RWPE1 (cell line): ENCODE measurements around the gene ZBTB6.
A peak's percentile ranks its signal among the peaks of the same experiment; 100 is the strongest.

ENCODE experiments used
- CTCF ChIA-PET: fragments of 350-600 bp; sonication (Branson Sonifier 250); formaldehyde crosslinking; extraction: SDS; loops from one replicate; lab custom pipeline; 2021; lab: Yijun Ruan, JAX
- POLR2A ChIA-PET: fragments of 400-600 bp; formaldehyde crosslinking; extraction: SDS; loops from one replicate; lab custom pipeline; 2020; ENCODE audit warnings: antibody characterized with exemption; ENCODE audit not compliant: low non-redundant PET; lab: Yijun Ruan, JAX
- DNase-seq: peaks from one replicate; pipeline ENCODE4 v3.0.0; 2012; ENCODE audit warnings: low spot score
- H3K27ac ChIP-seq: fragments of 450-650 bp; 2 replicates; pipeline ENCODE4 v1.5.1; 2017
- TF ChIP-seq, protein P1 (sequence below): fragments of 450-650 bp; conservative IDR thresholded peaks from 2 replicates; pipeline ENCODE4 v1.5.1; 2017; ENCODE audit warnings: low read depth, mild to moderate bottlenecking

Gene ZBTB6

DNA sequence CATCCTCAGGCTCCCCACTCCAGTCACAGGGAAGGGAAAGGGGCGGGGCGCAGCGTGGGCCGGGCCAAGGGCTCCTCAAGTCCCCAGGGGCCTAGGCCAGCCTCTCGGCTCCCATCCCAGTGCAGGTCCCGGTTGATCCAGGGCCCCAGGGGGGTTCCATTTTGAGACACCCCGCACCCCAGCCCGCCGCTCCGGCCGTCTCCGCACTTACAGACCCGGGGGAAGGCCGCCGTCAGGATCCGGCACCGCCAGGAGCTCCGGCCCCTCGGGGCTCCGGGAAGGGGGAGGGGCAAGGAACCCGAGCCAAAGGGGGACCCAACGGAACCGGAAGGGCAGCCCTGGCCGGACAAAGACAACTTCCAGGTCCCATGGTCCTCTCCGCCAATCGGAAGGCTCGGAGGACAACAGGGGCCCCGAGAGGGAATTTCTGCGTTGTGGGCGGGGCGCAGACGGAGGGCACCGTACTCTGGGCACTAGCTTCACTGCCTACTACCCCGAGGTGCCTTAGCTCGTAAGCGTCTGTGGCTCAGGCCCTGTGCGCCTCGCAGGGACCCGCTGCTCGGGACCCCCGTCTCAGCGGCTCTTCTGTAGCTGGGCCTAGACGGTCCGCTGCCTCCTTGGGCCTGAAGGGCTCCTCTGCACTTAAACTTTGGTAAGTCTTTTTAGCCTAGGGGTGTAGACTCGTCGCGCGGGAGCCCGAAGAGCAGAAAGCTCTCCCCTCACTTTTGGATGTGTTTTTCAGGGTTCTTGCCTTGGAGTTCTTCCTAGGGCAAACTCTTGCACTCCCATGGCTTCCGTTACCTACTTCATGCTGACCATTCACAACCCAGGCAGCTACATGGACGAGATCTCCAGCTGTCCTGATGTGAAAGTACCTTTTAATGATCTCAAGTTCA lies 18.4 kb upstream of the ZBTB6 start, which contains the start of gene ZBTB26:
Gene ZBTB26 (minus strand): TSS at position 287 of the 896 bp plus-strand sequence. CDS start 11,578 bp downstream, outside the sequence.
- CTCF ChIA-PET = interaction anchor here (0.6 to 1.1 kb wide), 7 partner anchors 9 to 477 kb away, joined by 3 read pairs; partner anchors contain the start of gene RABGAP1
- peak within 1 kb of the TSS; percentile 91 for H3K27ac ChIP-seq
- POLR2A ChIA-PET = interaction anchor here (1.3 to 1.7 kb wide), 3 partner anchors 9 to 27 kb away, joined by 11 to 12 read pairs (median 11); partner anchors contain the start of genes RABGAP1, RC3H2 and ZBTB6
- peak; percentile 100 for DNase-seq
- TF ChIP-seq, protein P1, sequence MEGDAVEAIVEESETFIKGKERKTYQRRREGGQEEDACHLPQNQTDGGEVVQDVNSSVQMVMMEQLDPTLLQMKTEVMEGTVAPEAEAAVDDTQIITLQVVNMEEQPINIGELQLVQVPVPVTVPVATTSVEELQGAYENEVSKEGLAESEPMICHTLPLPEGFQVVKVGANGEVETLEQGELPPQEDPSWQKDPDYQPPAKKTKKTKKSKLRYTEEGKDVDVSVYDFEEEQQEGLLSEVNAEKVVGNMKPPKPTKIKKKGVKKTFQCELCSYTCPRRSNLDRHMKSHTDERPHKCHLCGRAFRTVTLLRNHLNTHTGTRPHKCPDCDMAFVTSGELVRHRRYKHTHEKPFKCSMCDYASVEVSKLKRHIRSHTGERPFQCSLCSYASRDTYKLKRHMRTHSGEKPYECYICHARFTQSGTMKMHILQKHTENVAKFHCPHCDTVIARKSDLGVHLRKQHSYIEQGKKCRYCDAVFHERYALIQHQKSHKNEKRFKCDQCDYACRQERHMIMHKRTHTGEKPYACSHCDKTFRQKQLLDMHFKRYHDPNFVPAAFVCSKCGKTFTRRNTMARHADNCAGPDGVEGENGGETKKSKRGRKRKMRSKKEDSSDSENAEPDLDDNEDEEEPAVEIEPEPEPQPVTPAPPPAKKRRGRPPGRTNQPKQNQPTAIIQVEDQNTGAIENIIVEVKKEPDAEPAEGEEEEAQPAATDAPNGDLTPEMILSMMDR = no peak

DNA sequence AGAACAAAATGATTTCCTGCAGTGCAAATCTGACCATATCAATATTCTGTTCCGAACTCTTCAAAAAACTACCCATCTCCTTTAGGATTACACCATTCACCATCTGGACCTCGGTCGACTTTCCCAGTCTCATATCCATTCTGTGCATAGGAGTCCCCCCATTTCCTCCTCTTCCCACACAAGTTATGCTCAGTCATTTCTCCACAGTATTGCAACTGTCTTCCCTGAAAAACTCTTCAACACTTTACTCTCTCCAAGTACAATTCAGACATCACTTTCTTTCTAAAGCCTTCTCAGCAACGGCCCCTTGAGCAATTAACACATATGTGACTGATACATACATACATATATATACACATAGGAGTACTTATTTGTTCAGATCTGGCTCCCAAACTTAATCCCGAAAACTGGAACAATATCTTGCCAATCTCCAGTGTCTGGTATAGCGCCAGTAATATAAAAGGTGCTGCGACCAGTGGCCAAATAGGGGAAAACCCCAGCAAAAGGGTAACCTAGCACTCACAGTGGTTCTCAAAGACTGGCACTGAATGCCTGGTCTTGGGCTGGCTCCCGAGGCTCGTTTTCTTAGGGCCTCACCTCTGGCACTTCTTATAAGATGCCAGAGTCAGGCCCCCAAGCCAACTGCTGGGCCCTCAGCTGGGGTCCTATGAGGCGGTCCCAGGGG lies 17.6 kb upstream of the ZBTB6 start:
- H3K27ac ChIP-seq = peak overlapping the region; percentile 91
- TF ChIP-seq, protein P1 = no peak
- POLR2A ChIA-PET = interaction anchor here (1.5 to 1.7 kb wide), 2 partner anchors 10 to 17 kb away, joined by 11 to 12 read pairs; partner anchors contain the start of genes RABGAP1 and ZBTB6
- CTCF ChIA-PET = interaction anchor here (1.0 kb wide), 1 partner anchor 11 kb away, joined by 3 read pairs; no protein-coding TSS in a partner anchor
- no peak for DNase-seq

DNA sequence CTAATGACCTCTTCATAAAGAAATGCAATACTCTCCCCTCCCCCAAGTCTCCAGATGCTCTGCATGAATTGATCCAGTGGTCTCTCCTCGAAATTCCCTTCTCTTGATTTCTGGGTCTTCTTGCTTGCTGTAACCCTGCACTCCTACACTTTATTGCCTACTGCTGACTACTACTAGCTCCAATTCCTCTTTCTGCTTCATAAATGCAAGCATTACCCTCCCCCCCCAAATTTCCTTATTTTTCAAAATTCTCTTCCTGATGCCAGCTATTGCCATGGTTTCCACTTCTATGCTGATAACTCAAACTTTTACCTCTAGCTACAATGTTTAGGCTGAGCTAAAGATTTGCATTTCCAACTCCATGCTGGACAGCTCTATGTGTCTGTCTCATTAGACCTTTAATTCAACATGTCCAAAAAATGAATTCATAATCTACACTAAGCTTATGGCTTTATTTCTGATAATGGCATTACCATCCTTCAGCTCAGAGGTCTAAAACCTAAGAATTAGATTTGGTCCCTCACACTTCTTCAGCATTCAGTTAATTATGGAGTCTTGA lies 16.8 kb upstream of the ZBTB6 start:
- no peak overlapping the region for H3K27ac ChIP-seq
- no peak for DNase-seq
- TF ChIP-seq, protein P1 = no peak
- ChIA-PET CTCF (interaction anchor here (0.7 to 1.4 kb wide), 2 partner anchors 13 to 19 kb away, joined by 4 to 5 read pairs; no protein-coding TSS in a partner anchor), POLR2A (no interaction called here)

DNA sequence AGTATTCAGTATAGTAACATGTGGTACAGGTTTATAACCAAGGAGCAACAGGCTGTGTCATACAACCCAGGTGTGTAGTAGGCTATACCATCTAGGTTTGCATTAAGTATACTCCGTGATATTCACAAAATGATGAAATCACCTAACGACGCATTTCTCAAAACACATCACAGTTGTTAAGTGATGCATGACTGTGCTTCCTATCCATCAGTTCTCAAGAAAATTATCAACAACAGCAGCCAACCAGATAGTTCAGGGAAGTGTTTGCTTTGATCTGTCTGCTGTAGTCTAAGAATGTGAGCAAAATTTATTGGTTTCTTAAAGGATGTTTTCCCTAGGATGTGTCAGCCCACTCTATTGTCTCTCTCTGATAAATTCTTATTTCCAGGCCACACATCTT lies 10.8 kb upstream of the ZBTB6 start:
- TF ChIP-seq, protein P1 = no peak
- ChIA-PET POLR2A (no interaction called here), CTCF (interaction anchor here (1.0 kb wide), 1 partner anchor 11 kb away, joined by 3 read pairs; the partner anchor contains the start of gene ZBTB6)
- DNase-seq = no peak
- no peak overlapping the region for H3K27ac ChIP-seq

DNA sequence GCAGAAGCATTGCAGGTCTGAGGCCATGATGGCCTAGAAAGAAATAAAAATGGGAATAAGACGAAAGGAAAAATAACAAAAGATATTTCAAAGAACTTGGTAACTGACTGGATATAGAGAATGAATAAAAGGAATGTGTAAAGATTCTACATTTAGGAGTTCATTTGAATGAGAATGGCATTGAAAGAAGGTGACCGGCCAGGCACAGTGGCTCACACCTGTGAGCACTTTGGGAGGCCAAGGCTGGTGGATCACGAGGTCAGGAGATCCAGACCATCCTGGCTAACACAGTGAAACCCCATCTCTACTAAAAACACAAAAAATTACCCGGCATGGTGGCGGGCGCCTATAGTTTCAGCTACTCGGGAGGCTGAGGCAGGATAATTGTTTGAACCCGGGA lies 9.6 kb upstream of the ZBTB6 start:
- ChIA-PET CTCF (interaction anchor here (0.6 kb wide), 2 partner anchors 84 to 118 kb away, joined by 3 read pairs; no protein-coding TSS in a partner anchor), POLR2A (no interaction called here)
- no peak for DNase-seq
- H3K27ac ChIP-seq = no peak overlapping the region
- TF ChIP-seq, protein P1 = no peak

DNA sequence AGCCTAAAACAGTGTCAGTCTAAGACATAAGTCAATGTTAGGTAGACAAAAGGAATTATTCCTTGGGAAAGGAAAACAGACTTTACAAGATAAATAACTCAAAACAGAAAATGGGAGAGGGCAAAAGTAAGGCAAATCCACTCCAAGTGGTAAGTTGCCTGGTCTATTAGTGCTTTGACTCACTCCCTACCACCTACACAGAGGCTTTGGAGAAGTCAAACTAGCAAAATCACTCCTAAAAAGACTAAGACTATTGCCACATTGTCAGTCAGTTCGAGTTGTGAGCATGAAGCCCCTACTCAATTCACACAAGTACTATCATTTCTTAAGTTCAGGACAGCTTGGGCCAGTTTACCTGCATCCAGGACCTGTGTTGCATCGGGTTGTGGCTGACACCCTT lies 5.2 kb upstream of the ZBTB6 start:
- TF ChIP-seq, protein P1 = no peak
- POLR2A ChIA-PET = no interaction called here
- no peak overlapping the region for H3K27ac ChIP-seq
- DNase-seq = no peak
- CTCF ChIA-PET = no interaction called here
